Stimulated activated CD8-positive, alpha-beta memory T cell treated with anti-CD3 and anti-CD28 coated beads, Interleukin-4, amount 100 ng/mL, for 4 hours (primary cell): ENCODE measurements around the gene CPNE5.
A peak's percentile ranks its signal among the peaks of the same experiment; 100 is the strongest.
"Not testable (repeated sequence)": the region's sequence is repeated elsewhere in the genome, so short reads cannot be mapped to it uniquely, and the experiment has no call there.

Source experiments
- DNase-seq, 2 donors: peaks; one replicate each; pipeline ENCODE4 v3.0.0-alpha.2; 2020; ENCODE audit warnings: low read depth in 2 of 2, low spot score in 1 of 2

The CPNE5 gene

DNA sequence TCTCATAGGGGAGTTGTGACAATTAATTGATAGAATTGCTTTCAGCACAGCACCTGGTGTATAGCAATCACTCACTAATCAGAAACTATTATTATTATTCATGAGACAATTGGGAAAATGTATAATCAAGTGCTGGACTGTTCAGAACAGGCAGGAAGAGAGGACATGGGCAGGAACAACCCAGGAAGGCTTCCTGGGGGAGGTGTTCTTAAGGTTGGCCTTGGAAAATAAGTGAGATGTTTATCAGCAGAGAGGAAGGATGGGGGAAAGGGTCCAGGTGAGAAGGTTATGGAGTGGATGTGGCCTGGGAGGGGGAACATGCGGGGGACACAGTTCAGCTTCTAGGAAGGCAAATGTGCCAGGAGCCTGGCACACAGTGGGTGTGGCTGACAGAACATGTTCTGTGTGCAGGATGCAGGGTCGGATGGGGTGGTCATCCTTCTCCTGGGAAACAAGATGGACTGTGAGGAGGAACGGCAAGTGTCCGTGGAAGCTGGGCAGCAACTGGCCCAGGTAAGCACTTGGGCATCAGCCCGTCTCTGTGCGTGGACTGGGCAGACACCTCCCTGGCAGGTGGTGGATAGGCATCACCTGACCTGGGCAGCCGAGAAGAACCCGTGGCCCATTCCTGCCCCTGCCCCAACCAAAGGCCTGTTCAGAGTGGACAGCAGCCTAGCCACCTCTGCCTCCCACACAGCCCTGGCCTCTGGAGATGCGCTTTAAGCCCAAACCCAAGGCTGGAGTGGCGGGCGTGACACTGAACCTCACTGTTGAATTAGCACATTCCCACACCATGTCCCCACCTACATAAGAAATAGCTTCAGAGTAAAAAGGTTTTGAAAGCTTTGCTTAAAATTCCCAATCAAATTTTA, 110.7 kb downstream of the CPNE5 start:
- DNase-seq, result no peak

DNA sequence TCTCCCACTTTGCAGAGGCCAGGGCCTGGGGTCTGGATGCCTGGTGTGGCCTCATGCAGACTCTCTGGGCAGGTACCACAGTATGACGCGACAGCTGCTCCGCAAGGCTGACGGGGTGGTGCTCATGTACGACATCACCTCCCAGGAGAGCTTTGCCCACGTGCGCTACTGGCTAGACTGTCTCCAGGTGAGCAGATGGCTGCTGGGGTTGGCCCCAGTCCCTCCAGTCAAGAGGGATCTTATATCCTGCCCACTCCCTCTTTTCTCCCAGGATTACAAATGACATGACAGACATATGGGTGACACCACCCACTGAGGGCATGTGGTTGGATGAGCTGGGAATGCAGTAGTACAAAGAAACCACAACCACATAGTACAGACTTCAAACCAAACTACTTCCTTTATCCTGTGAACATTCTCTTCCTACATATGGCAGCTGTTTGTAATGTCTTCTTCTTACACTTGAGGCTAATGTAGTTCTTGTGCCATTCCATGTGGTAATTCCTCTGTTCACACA, 111.7 kb downstream of the CPNE5 start:
- no peak for DNase-seq

DNA sequence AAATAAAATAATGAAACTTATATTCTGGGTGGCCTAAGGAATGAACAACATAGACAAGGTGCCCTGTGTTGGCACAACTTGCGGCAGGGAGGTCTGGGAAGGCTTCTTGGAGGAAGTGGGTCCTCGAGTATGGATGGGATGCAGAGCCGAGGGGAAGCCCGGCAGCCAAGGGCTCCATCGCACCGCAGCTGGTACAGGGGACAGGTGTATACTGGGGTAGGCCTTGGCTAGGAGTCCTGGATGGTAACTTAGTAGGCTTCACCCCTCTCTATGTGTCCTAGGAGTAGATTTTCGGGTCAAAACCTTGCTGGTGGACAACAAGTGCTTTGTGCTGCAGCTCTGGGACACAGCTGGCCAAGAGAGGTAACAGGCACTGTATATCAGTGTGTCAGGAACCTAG, 113.7 kb downstream of the CPNE5 start:
- no peak for DNase-seq

DNA sequence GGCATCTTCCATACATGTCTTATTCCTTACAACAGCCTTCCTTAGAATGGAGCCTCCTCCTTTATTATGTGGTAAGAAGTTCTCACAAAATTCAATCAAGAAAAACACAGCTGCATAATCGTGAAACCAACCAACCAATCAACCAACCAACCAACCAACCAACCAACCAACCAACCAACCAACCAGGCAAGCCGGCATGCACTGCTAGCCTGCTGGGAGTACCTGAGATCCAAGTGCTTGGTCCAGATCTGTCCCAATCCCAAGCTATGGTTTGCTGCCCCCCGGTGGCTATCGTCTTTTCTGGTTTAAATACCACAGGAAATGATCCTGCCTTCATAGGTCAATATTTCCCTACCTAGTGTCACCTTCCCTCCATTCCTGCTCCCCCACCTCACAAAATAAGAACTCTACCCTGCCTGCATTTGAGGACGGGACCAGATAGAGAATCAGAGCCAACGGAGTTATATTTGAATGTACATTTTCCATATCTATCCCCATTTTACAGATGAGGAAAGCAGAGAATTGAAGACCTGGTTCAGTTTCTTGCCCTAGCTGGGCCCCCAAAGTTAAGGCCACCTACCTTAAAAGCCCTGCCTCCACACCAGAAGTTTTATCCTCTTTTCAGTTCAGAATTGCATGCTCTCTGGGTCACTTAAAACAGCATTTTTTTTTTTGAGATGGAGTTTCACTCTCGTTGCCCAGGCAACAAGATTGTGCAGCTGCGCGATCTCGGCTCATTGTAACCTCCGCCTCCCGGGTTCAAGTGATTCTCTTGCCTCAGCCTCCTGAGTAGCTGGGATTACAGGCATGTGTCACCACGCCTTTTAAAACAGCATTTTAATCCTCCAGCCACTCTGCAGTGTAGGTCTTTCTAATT, 114.5 kb downstream of the CPNE5 start:
- peak in 1 of 2 donors; percentile 8 for DNase-seq

DNA sequence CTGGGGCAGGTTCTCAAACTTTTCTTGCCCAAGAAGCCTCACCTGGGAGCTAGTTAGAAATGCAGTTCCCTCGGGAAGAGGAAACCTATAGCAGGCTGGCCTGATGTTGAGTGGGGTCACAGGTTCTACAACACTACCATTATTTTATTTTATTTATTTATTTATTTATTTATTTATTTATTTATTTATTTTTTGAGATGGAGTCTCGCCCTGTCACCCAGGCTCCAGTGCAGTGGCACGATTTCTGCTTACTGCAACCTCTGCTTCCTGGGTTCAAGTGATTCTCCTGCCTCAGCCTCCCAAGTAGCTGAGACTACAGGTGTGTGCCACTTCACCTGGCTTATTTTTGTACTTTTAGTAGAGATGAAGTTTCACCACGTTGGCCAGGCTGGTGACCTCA, 115.3 kb downstream of the CPNE5 start:
- not testable (repeated sequence) for DNase-seq

DNA sequence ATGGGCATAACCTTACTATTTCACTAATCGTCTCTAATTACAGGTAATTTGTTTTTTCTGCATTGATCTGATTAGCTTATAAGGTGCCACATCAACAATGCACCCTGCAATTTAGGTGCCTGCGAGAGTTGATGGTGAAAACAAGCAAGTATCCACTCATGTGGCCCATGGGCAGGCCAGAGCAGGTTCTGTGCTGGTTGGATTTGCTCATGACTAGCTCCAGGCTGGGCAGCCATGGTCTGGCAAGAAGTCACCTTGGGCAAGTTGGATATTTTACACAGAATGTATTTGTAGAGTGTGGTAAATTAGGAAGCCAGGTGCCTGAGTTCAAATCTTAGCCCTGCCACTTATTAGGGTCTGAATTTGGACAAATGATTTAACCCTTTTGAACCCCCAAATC, 116.4 kb downstream of the CPNE5 start:
- DNase-seq, result no peak

DNA sequence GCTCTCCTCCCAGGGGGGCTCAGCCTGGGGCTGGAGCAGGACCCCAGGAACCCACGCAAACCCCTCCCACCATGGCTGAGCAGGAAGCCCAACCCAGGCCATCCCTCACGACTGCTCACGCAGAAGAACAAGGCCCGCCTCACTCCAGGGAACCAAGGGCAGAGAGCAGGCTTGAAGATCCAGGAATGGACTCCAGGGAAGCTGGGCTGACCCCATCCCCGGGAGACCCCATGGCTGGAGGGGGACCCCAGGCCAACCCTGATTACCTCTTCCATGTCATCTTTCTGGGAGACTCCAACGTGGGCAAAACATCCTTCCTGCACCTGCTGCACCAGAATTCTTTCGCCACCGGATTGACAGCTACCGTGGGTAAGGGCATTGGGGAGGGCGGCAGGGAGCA, 116.9 kb downstream of the CPNE5 start:
- no peak for DNase-seq

DNA sequence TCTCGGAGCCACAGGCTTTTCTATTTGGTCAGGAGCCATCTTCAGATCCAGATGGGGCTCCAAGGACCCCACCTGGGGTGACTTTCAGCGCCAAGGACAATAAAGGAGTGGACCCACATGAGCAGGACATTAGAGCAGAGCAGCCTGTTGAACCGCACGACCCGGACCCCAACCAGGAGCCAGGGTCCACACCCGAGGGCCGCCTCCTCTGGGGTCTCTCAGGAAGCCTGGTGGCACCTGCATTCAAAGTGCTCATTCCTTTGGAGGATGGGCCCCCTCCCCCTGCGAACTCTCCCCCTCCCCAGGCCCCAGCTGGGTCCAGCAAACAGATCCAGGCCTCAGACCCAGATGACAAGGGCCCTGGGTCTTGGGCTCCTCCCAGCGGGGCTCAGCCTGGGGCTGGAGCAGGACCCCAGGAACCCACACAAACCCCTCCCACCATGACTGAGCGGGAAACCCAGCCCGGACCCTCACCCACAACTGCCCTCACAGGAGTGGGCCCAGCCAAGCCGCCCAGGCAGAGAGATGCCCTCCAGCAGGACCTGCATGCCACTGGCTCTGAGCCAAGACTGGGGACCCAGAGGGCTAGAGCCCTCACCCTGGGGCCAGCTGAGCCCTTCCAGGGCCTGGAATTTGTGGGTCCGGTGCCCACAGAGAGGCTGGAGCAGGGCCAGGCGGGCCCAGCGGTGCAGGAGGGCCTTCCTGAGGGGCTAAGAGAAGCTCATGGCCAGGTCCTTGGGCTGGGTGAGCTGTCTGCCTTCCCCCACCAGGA, 117.7 kb downstream of the CPNE5 start:
- DNase-seq, result no peak

DNA sequence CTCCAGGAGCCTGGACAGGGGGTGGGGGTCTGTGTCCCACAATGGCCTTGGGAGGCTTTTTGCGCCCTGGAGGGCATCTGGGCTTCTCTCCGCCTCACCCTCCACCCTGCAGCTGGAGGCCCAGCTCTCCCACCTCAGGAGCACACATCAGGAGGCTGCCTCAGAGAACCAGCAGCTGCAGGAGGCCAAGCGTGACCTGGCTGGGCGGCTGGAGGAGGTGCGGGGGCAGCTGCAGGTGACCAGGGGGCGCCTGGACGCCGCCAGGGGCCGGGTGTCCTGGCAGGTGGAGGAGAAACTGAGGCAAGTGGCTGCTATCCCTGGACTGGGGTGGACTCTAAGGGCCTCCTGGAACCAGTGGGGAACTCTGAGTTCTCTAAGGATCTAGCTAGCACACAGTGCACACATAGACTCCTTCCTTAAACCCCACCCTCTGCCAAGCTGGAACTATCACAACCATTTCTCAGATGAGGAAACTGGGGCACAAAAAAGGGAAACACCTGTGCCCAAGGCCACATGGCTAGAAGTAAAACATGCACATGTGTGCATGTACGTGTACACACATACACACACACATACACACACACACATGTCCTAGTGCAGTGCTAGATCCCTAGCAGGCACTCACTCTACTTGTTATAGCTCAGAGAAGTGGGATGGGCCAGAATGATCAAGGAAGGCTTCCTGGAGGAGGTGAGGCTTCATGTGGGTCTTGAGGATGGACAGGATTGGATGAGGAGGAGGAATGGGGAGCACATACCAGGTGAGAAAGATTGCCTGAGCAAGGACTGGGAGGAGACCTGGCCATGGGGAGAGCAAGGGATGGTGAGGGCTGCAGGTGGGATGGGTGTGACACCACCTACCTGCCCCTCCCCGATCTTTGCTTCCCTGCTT, 118.7 kb downstream of the CPNE5 start:
- DNase-seq, result no peak

DNA sequence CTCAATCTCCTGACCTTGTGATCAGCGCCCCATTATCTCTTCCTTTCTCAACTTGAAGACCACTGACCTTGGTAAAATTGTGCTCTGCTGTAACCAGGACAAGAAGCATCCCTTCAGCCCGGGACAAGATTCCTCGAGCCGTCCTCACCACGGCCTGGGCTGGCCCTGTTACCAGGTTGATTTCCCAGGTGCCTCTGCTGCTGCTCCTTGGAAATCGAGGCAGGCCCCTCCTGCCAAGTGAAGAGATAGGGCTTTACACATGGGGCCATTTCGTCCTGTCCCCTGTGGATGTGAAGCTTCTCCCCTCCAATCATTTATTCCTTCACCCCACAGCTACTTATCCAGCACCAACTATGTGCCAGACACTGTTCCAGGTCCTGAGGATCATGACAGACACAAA, 120.1 kb downstream of the CPNE5 start:
- no peak for DNase-seq

DNA sequence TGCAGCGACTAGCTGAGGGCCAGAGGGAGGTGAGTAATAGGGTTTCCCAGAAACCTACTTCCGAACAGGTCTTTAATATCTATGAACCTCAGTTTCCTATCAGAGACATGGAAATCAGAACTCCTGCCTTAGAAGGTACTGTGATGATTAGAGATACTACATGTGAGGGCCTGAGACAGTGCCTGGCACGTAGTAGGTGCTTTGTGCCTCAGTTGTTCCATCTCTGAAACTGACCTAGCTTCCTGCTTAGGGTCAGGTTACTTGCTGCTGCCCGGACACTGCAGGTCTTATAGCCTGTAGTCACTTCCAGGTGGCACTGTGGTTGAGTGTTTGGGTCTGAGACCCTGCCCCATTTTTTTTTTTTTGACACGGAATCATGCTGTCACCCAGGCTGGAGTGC, 120.7 kb downstream of the CPNE5 start:
- no peak for DNase-seq

DNA sequence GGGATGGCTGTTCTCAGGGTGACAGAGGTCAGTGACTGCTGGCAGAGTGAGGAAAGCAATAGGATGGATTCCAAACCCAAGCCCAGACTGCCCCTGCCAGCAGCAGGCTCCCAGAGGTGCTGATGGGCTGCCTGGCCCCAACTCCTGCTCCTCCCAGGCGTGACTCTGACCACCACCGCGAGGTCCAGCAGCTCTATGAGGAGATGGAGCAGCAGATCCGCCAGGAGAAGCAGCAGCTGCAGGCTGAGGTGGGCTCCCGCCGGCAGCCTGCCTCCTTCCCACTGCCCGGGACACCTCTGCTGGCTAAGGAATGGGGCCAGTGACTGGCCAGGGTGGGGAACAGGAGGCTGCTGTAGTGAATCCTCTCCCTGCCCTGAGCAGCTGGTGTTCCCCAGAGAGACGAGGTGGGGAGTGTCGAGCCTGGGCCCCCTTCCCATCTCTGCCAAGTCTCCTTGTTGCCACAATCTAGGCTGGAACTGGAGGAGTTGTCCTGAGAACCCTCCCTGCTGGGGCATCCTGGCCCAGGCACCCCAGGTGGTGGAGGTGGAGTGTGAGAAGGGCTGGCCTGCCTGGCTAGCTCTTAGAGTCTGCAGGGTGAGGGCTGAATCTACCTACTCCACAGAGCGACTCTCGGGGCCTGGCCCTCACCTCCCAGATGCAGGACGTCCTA, 121.2 kb downstream of the CPNE5 start:
- DNase-seq, result no peak

DNA sequence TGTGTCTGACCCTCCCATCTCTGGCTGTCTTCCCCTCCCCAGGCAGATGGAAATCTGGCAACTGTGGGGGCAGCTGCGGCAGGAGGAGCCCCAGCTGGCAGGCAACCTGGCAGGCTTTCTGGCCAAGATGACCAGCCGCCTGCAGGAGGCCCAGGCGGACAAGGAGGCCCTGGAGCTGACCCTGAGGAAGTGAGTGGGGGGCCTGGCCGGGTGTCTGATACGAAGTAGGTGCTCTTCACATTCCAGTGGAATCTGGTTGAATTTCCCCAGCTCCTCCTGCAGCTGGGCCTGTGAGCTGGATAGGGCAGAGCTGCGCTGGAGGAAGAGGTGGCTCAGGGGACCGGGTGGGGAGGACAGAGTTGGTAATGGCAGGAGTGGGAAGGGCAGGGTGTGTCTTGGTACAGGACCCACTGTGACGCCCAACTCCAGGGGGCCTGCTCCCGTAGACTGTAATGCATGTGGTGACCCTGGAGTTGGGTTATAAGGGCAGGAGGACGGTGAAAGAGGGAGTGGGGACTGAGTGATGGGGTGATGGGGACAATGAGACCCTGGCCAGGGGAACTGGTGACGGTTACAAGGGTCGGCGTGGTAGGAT, 121.9 kb downstream of the CPNE5 start:
- no peak for DNase-seq

DNA sequence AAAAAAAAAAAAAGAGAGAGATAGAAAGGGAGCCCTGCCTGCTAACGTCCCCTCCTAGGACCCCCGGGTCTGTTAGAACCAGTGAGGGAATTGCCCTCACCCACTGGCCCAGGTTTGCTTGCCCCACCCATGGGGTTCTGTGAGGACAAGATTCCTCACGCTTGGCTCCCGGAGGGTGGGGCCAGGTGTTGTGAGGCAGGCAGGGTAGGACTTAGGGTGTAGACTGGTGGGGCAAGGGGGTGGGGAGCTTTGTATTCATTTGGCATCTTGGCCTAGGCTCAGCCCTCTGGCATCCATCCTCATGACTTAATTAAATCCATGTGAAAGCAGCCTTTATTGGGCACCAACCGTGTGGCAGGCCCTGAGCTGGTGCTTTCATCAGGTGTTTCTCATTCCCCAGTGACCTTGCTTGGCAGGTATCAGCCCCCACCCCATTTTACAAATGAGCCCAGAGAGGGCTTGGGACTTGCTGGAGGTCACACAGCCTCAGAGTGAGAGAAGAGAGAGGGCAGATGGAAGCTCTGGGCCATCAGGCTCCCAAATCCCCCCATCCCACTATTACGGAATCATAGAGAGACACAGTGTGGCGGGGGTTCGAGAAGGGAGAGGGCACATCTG, 122.7 kb downstream of the CPNE5 start:
- DNase-seq, result no peak

DNA sequence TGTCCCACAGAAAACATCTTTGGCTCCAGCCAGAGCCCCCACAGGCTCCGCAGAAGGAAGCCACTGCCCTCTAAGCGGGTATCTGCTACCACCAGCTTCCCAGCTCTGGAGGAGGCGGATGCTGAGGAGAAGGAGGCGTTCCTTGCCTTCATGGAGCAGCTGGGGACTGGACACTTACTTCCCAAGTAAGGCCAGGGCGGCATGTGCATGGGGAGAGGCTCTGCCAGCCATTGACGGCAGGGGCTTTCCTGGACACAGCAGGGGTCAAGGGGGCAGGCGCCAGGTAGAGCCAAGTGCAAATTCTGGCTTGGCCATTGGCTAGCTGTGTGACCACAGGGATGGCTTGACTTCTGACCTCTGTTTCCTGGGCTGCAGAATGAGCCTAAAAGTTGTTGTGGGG, 123.8 kb downstream of the CPNE5 start:
- no peak for DNase-seq

DNA sequence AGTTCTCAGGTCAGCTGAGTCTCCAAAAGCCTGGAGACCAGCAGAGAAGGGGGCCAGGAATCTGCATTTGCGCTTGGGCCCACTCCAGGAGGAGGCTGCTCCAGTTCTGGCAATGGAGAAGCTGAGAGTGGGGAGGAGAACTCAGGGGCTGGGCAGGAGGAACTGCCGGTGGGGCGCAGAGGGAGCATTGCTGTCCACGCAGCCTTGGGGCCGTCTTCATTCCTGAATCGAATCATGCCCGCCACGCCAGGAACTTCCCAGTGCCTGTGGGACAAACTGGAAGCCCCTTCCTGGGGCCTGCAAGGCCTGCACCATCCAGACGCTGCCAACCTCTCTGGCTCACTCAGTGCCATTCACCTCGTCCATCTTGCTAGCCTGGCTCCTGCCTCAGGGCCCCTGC, 124.7 kb downstream of the CPNE5 start:
- no peak for DNase-seq

DNA sequence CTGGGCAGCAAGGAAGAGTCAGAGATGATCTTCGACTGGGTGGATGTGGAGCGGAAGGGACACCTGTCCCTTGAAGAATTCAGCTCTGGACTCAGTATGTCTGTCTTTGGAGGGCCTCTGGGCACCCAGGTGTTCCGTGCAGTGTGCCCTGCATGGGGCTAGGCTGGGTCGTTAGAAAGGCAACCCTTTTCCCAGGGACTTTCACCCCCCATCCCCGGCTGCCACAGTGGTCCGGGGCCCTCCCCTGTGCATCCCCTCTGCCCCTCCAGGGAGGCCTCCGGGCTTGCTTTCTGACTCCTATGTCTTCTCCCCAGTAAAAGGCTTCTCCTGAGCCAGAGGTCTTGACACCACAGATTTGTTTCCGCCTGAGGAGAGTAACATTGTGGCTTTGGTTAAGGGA, 125.4 kb downstream of the CPNE5 start:
- no peak for DNase-seq

DNA sequence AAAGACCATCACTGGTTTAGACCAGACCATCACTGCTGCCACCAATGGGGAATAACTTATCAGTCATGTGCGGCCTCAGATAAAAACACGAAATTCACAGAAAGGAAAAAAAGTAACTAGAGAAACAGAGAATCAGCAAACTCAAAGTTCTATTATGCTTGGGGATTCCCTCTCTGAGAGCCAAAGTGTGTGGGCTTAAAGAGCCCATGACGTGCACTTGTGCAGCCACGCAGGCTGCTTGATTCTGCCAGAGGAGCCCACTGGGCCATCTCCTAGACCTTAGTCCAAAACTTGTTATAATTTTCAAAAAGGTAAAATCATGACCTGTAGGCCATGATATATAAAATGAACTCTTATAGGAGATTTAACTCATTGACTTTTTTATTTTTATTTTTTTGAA, 126.4 kb downstream of the CPNE5 start:
- DNase-seq, result no peak

DNA sequence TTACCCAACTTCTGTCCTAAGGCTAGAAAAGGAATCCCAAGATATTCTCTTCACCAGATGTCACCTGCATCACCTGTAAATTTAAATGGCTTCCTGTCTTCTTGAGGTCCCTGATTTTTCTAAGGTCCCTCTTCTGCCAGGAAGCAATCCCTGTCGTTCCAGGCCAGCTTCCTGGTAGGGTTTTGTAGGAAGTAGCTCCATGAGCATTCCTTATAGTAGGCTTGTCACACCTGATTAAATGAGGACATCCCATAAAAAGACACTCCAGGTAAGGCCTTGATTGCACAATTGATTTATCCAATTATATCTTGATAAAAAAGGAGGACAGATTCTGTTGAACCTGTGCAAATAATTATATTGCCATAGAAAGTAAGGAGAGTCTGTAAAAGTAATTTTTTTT, 132.9 kb downstream of the CPNE5 start:
- no peak for DNase-seq
